Measurements from ENCODE around the gene ANXA11.
"Not testable (repeated sequence)": the region's sequence is repeated elsewhere in the genome, so short reads cannot be mapped to it uniquely, and the experiment has no call there.

The ANXA11 gene

GRCh38 chr10:80154626-80154977 lies 50.7 kb downstream of the ANXA11 start:
- DNase-seq (ENCODE audit: low spot score) = no peak
- TF ChIP-seq CTCF (IDR thresholded peaks at IDR 0.05; ENCODE audit: extremely low read depth, insufficient read depth, missing control alignments) = no peak
- in situ Hi-C loops (cut with MboI; ENCODE audit: low pct_unique_long_range_greater_than_20kb, low sequenced_read_pairs, unreplicated experiment) = no loop called here

- TF ChIP-seq CTCF (IDR thresholded peaks at IDR 0.05; ENCODE audit: extremely low read depth, insufficient read depth, missing control alignments) = no peak
- in situ Hi-C loops (cut with MboI; ENCODE audit: low pct_unique_long_range_greater_than_20kb, low sequenced_read_pairs, unreplicated experiment) = no loop called here
- no peak for DNase-seq (ENCODE audit: low spot score)
These were observed 51.9 kb downstream of the ANXA11 start for GRCh38 chr10:80153460-80153859.

GRCh38 chr10:80152820-80153219 lies 52.5 kb downstream of the ANXA11 start:
- TF ChIP-seq CTCF (IDR thresholded peaks at IDR 0.05; ENCODE audit: extremely low read depth, insufficient read depth, missing control alignments) = no peak
- DNase-seq (ENCODE audit: low spot score) = no peak
- in situ Hi-C loops (cut with MboI; ENCODE audit: low pct_unique_long_range_greater_than_20kb, low sequenced_read_pairs, unreplicated experiment) = no loop called here

GRCh38 chr10:80150172-80150571 lies 55.2 kb downstream of the ANXA11 start:
- no peak for DNase-seq (ENCODE audit: low spot score)
- in situ Hi-C loops (cut with MboI; ENCODE audit: low pct_unique_long_range_greater_than_20kb, low sequenced_read_pairs, unreplicated experiment) = no loop called here
- TF ChIP-seq CTCF (IDR thresholded peaks at IDR 0.05; ENCODE audit: extremely low read depth, insufficient read depth, missing control alignments) = no peak

GRCh38 chr10:80149123-80149522 lies 56.2 kb downstream of the ANXA11 start:
- in situ Hi-C loops (cut with MboI; ENCODE audit: low pct_unique_long_range_greater_than_20kb, low sequenced_read_pairs, unreplicated experiment) = no loop called here
- DNase-seq (ENCODE audit: low spot score) = no peak
- TF ChIP-seq CTCF (IDR thresholded peaks at IDR 0.05; ENCODE audit: extremely low read depth, insufficient read depth, missing control alignments) = no peak

GRCh38 chr10:80148166-80148805 lies 57.1 kb downstream of the ANXA11 start:
- DNase-seq (ENCODE audit: low spot score) = no peak
- TF ChIP-seq CTCF (IDR thresholded peaks at IDR 0.05; ENCODE audit: extremely low read depth, insufficient read depth, missing control alignments) = no peak
- in situ Hi-C loops (cut with MboI; ENCODE audit: low pct_unique_long_range_greater_than_20kb, low sequenced_read_pairs, unreplicated experiment) = no loop called here

- TF ChIP-seq CTCF (IDR thresholded peaks at IDR 0.05; ENCODE audit: extremely low read depth, insufficient read depth, missing control alignments) = no peak
- in situ Hi-C loops (cut with MboI; ENCODE audit: low pct_unique_long_range_greater_than_20kb, low sequenced_read_pairs, unreplicated experiment) = no loop called here
- no peak for DNase-seq (ENCODE audit: low spot score)
These were observed 58.4 kb downstream of the ANXA11 start for GRCh38 chr10:80146918-80147317.

GRCh38 chr10:80145406-80146308 lies 59.7 kb downstream of the ANXA11 start:
- in situ Hi-C loops (cut with MboI; ENCODE audit: low pct_unique_long_range_greater_than_20kb, low sequenced_read_pairs, unreplicated experiment); DNase-seq (ENCODE audit: low spot score): not testable (repeated sequence)

Measured in GM13977 (cell line).